ENCODE measurements around the gene LINS1.

The LINS1 gene

GRCh38 chr15:100531204-100531603 lies 70.8 kb downstream of the LINS1 start:
- DNase-seq (ENCODE audit: low read depth, low spot score), result no peak
- WGBS (ENCODE audit: insufficient coverage, insufficient read length), result no CpG with 5 or more reads among the region's 4 CpGs
- no peaks in the 10 kb centered on the region; the same call in 1 of the 2 replicates for H3K9me3 ChIP-seq (ENCODE audit: control insufficient read depth, insufficient read depth, low read length)
- H3K4me1 ChIP-seq (ENCODE audit: control insufficient read depth, insufficient read depth, low read length), result no peaks in the 10 kb centered on the region
- H3K27ac ChIP-seq (ENCODE audit: low read length), result no peak overlapping the region
- H3K4me3 ChIP-seq (ENCODE audit: low read length), result no peak overlapping the region
- H3K27me3 ChIP-seq (ENCODE audit: control insufficient read depth, insufficient read depth, low read length), result no peaks in the 10 kb centered on the region
- no peaks in the 10 kb centered on the region for H3K36me3 ChIP-seq (ENCODE audit: control insufficient read depth, insufficient read depth, low read length)

DNA sequence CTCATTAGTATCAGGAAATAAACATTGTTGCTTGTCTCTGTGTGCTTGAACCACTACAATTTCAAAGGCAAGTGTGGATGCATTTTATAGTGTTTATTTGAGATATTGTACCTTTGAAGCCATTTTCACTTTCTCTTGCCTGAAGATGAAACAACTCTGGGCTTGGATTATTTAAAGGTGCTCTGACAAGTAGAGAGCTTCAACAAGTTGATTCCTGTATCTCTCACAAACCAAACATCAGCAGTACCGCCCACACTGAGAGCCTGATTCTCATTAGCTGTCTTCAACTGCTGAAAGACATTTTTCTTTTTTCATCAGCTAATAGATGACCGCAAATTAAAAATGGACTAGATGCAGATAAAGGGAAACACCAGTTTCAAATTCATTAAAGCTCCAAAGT lies 72.4 kb downstream of the LINS1 start:
- Histone ChIP-seq H3K36me3 (ENCODE audit: control insufficient read depth, insufficient read depth, low read length) (no peaks in the 10 kb centered on the region), H3K4me3 (ENCODE audit: low read length) (no peak overlapping the region), H3K27ac (ENCODE audit: low read length) (no peak overlapping the region), H3K9me3 (ENCODE audit: control insufficient read depth, insufficient read depth, low read length) (no peaks in the 10 kb centered on the region; the same call in 1 of the 2 replicates), H3K4me1 (ENCODE audit: control insufficient read depth, insufficient read depth, low read length) (no peaks in the 10 kb centered on the region), H3K27me3 (ENCODE audit: control insufficient read depth, insufficient read depth, low read length) (no peaks in the 10 kb centered on the region)
- whole genome bisulfite sequencing (ENCODE audit: insufficient coverage, insufficient read length), result no CpG with 5 or more reads among the region's 2 CpGs
- DNase-seq (ENCODE audit: low read depth, low spot score), result no peak

DNA sequence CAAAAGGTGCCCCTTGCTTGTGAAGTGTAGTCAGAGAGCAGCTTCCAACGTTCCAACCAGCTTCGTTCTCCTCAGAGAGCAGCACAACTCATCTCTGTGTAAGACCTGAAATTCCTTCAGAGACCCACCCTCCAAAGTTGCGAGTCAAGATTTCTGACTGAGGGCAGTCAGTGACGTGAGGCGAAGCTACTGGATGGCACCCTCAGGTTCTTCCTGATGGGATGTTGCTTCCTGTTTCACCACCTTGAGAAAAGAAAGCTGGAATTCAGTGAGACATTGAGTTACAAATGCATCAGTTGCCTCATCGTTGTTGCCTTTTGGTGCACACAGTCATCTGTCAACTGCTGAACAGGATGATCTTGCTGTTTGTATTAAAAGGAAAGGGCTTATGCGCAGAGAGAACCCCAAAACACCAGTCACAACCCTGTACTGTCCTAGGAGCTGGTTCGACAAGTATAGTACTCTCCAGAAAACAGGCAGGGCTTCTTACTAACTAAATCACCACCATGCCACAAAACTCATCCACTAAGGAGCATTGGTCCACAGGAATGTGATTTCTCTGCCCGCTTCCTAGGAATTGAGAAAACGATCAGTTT lies 73.1 kb downstream of the LINS1 start, which contains the start of gene CERS3:
Gene CERS3, minus strand, starts transcription at position 118 of the 596 bp plus-strand sequence. CDS start 27,101 bp downstream, outside the sequence.
- Histone ChIP-seq H3K9me3 (ENCODE audit: control insufficient read depth, insufficient read depth, low read length) (no peaks in the 10 kb centered on the region; the same call in 1 of the 2 replicates), H3K36me3 (ENCODE audit: control insufficient read depth, insufficient read depth, low read length) (no peaks in the 10 kb centered on the region), H3K4me1 (ENCODE audit: control insufficient read depth, insufficient read depth, low read length) (no peaks in the 10 kb centered on the region), H3K4me3 (ENCODE audit: low read length) (no peak within 1 kb of the TSS), H3K27ac (ENCODE audit: low read length) (no peak within 1 kb of the TSS), H3K27me3 (ENCODE audit: control insufficient read depth, insufficient read depth, low read length) (no peaks in the 10 kb centered on the region)
- DNase-seq (ENCODE audit: low read depth, low spot score), result no peak
- no CpG with 5 or more reads among the region's 10 CpGs for WGBS (ENCODE audit: insufficient coverage, insufficient read length)

DNA sequence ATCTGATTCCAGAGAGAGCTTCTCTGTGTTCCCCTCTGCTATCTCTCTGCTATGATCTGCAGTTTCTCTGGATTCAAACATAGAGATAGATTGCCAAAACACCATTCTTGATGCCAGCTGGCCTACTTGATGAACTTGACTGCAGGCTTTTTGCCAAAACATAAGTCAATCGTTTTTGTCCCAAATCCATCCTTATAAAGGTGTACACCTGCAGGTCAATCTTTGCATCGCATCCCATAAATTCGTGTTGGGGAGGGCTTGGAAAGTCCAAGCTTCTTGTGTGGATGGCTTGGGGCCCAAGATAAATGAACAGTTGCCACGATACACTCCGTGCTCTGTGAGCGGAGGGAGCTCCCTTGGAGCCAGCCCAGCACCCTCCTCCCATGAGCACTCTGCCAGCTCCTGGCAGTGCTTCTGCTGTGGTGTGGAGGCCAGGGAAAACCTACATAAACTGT lies 75.9 kb downstream of the LINS1 start:
- H3K4me1 ChIP-seq (ENCODE audit: control insufficient read depth, insufficient read depth, low read length), result no peaks in the 10 kb centered on the region
- no peaks in the 10 kb centered on the region; the same call in 1 of the 2 replicates for H3K9me3 ChIP-seq (ENCODE audit: control insufficient read depth, insufficient read depth, low read length)
- no peak for DNase-seq (ENCODE audit: low read depth, low spot score)
- no peaks in the 10 kb centered on the region for H3K27me3 ChIP-seq (ENCODE audit: control insufficient read depth, insufficient read depth, low read length)
- no peak overlapping the region for H3K4me3 ChIP-seq (ENCODE audit: low read length)
- H3K27ac ChIP-seq (ENCODE audit: low read length), result no peak overlapping the region
- H3K36me3 ChIP-seq (ENCODE audit: control insufficient read depth, insufficient read depth, low read length), result no peaks in the 10 kb centered on the region
- WGBS (ENCODE audit: insufficient coverage, insufficient read length), result no CpG with 5 or more reads among the region's 6 CpGs

GRCh38 chr15:100525436-100525835 lies 76.5 kb downstream of the LINS1 start:
- H3K4me1 ChIP-seq (ENCODE audit: control insufficient read depth, insufficient read depth, low read length), result no peaks in the 10 kb centered on the region
- no peaks in the 10 kb centered on the region for H3K27me3 ChIP-seq (ENCODE audit: control insufficient read depth, insufficient read depth, low read length)
- no peak overlapping the region for H3K27ac ChIP-seq (ENCODE audit: low read length)
- H3K36me3 ChIP-seq (ENCODE audit: control insufficient read depth, insufficient read depth, low read length), result no peaks in the 10 kb centered on the region
- WGBS (ENCODE audit: insufficient coverage, insufficient read length), result no CpG with 5 or more reads among the region's 1 CpG
- no peaks in the 10 kb centered on the region; the same call in 1 of the 2 replicates for H3K9me3 ChIP-seq (ENCODE audit: control insufficient read depth, insufficient read depth, low read length)
- no peak overlapping the region for H3K4me3 ChIP-seq (ENCODE audit: low read length)
- DNase-seq (ENCODE audit: low read depth, low spot score), result no peak

- no peaks in the 10 kb centered on the region; the same call in 1 of the 2 replicates for H3K9me3 ChIP-seq (ENCODE audit: control insufficient read depth, insufficient read depth, low read length)
- H3K27me3 ChIP-seq (ENCODE audit: control insufficient read depth, insufficient read depth, low read length), result no peaks in the 10 kb centered on the region
- no peak overlapping the region for H3K27ac ChIP-seq (ENCODE audit: low read length)
- no peaks in the 10 kb centered on the region for H3K36me3 ChIP-seq (ENCODE audit: control insufficient read depth, insufficient read depth, low read length)
- WGBS (ENCODE audit: insufficient coverage, insufficient read length), result no CpG with 5 or more reads among the region's 2 CpGs
- H3K4me3 ChIP-seq (ENCODE audit: low read length), result no peak overlapping the region
- H3K4me1 ChIP-seq (ENCODE audit: control insufficient read depth, insufficient read depth, low read length), result no peaks in the 10 kb centered on the region
- no peak for DNase-seq (ENCODE audit: low read depth, low spot score)
These were observed 77.7 kb downstream of the LINS1 start for GRCh38 chr15:100524326-100524725.

GRCh38 chr15:100521907-100522306 lies 80.1 kb downstream of the LINS1 start:
- H3K27ac ChIP-seq (ENCODE audit: low read length), result no peak overlapping the region
- no peaks in the 10 kb centered on the region for H3K4me1 ChIP-seq (ENCODE audit: control insufficient read depth, insufficient read depth, low read length)
- DNase-seq (ENCODE audit: low read depth, low spot score), result no peak
- no CpG with 5 or more reads among the region's 3 CpGs for WGBS (ENCODE audit: insufficient coverage, insufficient read length)
- H3K27me3 ChIP-seq (ENCODE audit: control insufficient read depth, insufficient read depth, low read length), result no peaks in the 10 kb centered on the region
- H3K9me3 ChIP-seq (ENCODE audit: control insufficient read depth, insufficient read depth, low read length), result no peaks in the 10 kb centered on the region; the same call in 1 of the 2 replicates
- no peaks in the 10 kb centered on the region for H3K36me3 ChIP-seq (ENCODE audit: control insufficient read depth, insufficient read depth, low read length)
- H3K4me3 ChIP-seq (ENCODE audit: low read length), result no peak overlapping the region

- WGBS (ENCODE audit: insufficient coverage, insufficient read length), result no CpG with 5 or more reads among the region's 7 CpGs
- no peak for DNase-seq (ENCODE audit: low read depth, low spot score)
- H3K4me1 ChIP-seq (ENCODE audit: control insufficient read depth, insufficient read depth, low read length), result no peaks in the 10 kb centered on the region
- no peaks in the 10 kb centered on the region for H3K36me3 ChIP-seq (ENCODE audit: control insufficient read depth, insufficient read depth, low read length)
- no peak overlapping the region for H3K4me3 ChIP-seq (ENCODE audit: low read length)
- H3K9me3 ChIP-seq (ENCODE audit: control insufficient read depth, insufficient read depth, low read length), result no peaks in the 10 kb centered on the region
- H3K27ac ChIP-seq (ENCODE audit: low read length), result no peak overlapping the region
- H3K27me3 ChIP-seq (ENCODE audit: control insufficient read depth, insufficient read depth, low read length), result no peaks in the 10 kb centered on the region
These were observed 81.7 kb downstream of the LINS1 start for GRCh38 chr15:100520132-100520921.

GRCh38 chr15:100517846-100518245 lies 84.1 kb downstream of the LINS1 start:
- no peak for DNase-seq (ENCODE audit: low read depth, low spot score)
- Histone ChIP-seq H3K4me1 (ENCODE audit: control insufficient read depth, insufficient read depth, low read length) (no peaks in the 10 kb centered on the region), H3K36me3 (ENCODE audit: control insufficient read depth, insufficient read depth, low read length) (no peaks in the 10 kb centered on the region), H3K9me3 (ENCODE audit: control insufficient read depth, insufficient read depth, low read length) (no peaks in the 10 kb centered on the region), H3K4me3 (ENCODE audit: low read length) (no peak overlapping the region), H3K27me3 (ENCODE audit: control insufficient read depth, insufficient read depth, low read length) (no peaks in the 10 kb centered on the region), H3K27ac (ENCODE audit: low read length) (no peak overlapping the region)
- WGBS (ENCODE audit: insufficient coverage, insufficient read length), result no CpG with 5 or more reads among the region's 3 CpGs
